Natural killer cell (primary cell): ENCODE measurements around the gene C8G. TPM values are rescaled to one million over a fixed set of nuclear protein-coding genes. Genes with fewer than 3 reads are reported as not detected.

ENCODE experiments used
- ATAC-seq, 3 donors: fragments of 150-1000 bp in 2 of 3; fragments of 200-7000 bp in 1 of 3; cut with Tn5 transposase; 1 replicate in 1 of 3; 2 replicates in 2 of 3; pipeline ENCODE4 v1.10.0; 2021; ENCODE audit warnings: mild to moderate bottlenecking in 2 of 3, moderate library complexity in 2 of 3
- DNase-seq, 2 donors: peaks; one replicate each; pipeline versions ENCODE4 v3.0.0 to v3.0.0-alpha.2; 2013 to 2021; ENCODE audit warnings: mixed read lengths in 1 of 2
- H3K27ac ChIP-seq: one replicate; pipeline ENCODE4 v1.5.1; 2013; ENCODE audit warnings: mild to moderate bottlenecking, low read length
- H3K27me3 ChIP-seq: one replicate; pipeline ENCODE4 v1.6.1; 2013; ENCODE audit warnings: low read length; ENCODE audit not compliant: control insufficient read depth, insufficient read depth
- H3K36me3 ChIP-seq: one replicate; pipeline ENCODE4 v1.6.1; 2013; ENCODE audit warnings: low read length; ENCODE audit not compliant: control insufficient read depth, insufficient read depth
- H3K4me1 ChIP-seq: one replicate; pipeline ENCODE4 v1.6.1; 2013; ENCODE audit warnings: low read length; ENCODE audit not compliant: control insufficient read depth, insufficient read depth
- H3K4me3 ChIP-seq: one replicate; pipeline ENCODE4 v1.5.1; 2013; ENCODE audit warnings: low read length
- H3K9me3 ChIP-seq: one replicate; pipeline ENCODE4 v1.6.1; 2013; ENCODE audit warnings: low read length; ENCODE audit not compliant: control insufficient read depth, insufficient read depth
- H3K27ac Mint-ChIP-seq, 2 donors: one replicate each; pipeline ENCODE4 v1.8.0; 2022; ENCODE audit warnings: mild to moderate bottlenecking in 2 of 2, mixed read lengths in 2 of 2, moderate library complexity in 1 of 2
- H3K27me3 Mint-ChIP-seq, 2 donors: one replicate each; pipeline ENCODE4 v1.8.0; 2022; ENCODE audit warnings: low read depth in 2 of 2, mixed read lengths in 2 of 2
- H3K36me3 Mint-ChIP-seq: one replicate; pipeline ENCODE4 v1.8.0; 2022; ENCODE audit warnings: mixed read lengths
- H3K4me1 Mint-ChIP-seq, 2 donors: one replicate each; pipeline ENCODE4 v1.8.0; 2022; ENCODE audit warnings: mixed read lengths in 2 of 2
- H3K4me3 Mint-ChIP-seq: one replicate; pipeline ENCODE4 v1.8.0; 2022; ENCODE audit warnings: mild to moderate bottlenecking, moderate library complexity, mixed read lengths
- H3K9me3 Mint-ChIP-seq, 2 donors: one replicate each; pipeline ENCODE4 v1.8.0; 2022; ENCODE audit warnings: mixed read lengths in 2 of 2
- WGBS: methylation state at CpG from one replicate; pipeline ENCODE4 v1.1.7; 2013; ENCODE audit warnings: missing lambda C conversion rate; ENCODE audit not compliant: insufficient coverage; 5-methylcytosine and 5-hydroxymethylcytosine counted together
- intact Hi-C: fragments of 100-400 bp; cut with micrococcal nuclease; formaldehyde crosslinking; loops from one replicate; pipeline ENCODE4 v1.14.2; 2022
- total RNA-seq, 4 donors: library from RNA; stranded (reverse); fragments of 120-200 nt in 1 of 4; gene quantifications; one replicate each; pipeline versions ENCODE4 v1.2.3 to v1.2.4, GENCODE V29; 2013 to 2022
- TF ChIP-seq, protein P1 (sequence below): fragments of 200-600 bp; IDR thresholded peaks from one replicate; pipeline ENCODE4 v1.8.0; 2022; ENCODE audit warnings: antibody characterized with exemption

C8G gene
- total RNA-seq, 3 donors from 2014 or later (not counting 1 experiment from before 2014, with no cell fraction given), result 3.9 to 8.5 (median 7.3) TPM

DNA sequence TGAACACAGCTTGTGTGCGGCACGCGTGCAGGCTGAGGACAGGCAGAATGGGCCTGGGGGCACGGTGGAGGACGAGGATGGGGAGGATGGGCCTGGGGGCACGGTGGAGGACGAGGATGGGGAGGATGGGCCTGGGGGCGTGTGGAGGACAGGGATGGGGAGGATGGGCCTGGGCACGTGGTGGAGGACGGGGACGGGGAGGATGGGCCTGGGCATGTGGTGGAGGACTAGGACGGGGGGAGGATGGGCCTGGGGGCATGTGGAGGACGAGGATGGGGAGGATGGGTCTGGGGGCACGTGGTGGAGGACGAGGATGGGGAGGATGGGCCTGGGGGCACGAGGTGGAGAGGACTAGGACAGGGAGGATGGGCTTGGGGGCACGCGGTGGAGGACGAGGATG lies 22.5 kb upstream of the C8G start:
- no peak for DNase-seq
- no peak overlapping the region for H3K27ac Mint-ChIP-seq
- Histone ChIP-seq H3K9me3 (no peaks in the 10 kb centered on the region), H3K4me3 (no peak overlapping the region), H3K27ac (no peak overlapping the region), H3K36me3 (peaks cover 51% of the 10 kb centered on the region), H3K27me3 (no peaks in the 10 kb centered on the region), H3K4me1 (no peaks in the 10 kb centered on the region)
- H3K36me3 Mint-ChIP-seq, result no peaks in the 10 kb centered on the region
- H3K27me3 Mint-ChIP-seq, result no peaks in the 10 kb centered on the region
- H3K4me1 Mint-ChIP-seq, result peaks cover 0 to 5% of the 10 kb centered on the region in 2 donors
- intact Hi-C loops, result no loop called here
- TF ChIP-seq, protein P1, sequence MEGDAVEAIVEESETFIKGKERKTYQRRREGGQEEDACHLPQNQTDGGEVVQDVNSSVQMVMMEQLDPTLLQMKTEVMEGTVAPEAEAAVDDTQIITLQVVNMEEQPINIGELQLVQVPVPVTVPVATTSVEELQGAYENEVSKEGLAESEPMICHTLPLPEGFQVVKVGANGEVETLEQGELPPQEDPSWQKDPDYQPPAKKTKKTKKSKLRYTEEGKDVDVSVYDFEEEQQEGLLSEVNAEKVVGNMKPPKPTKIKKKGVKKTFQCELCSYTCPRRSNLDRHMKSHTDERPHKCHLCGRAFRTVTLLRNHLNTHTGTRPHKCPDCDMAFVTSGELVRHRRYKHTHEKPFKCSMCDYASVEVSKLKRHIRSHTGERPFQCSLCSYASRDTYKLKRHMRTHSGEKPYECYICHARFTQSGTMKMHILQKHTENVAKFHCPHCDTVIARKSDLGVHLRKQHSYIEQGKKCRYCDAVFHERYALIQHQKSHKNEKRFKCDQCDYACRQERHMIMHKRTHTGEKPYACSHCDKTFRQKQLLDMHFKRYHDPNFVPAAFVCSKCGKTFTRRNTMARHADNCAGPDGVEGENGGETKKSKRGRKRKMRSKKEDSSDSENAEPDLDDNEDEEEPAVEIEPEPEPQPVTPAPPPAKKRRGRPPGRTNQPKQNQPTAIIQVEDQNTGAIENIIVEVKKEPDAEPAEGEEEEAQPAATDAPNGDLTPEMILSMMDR, result no peak
- no peak overlapping the region for H3K4me3 Mint-ChIP-seq
- H3K9me3 Mint-ChIP-seq, result no peaks in the 10 kb centered on the region
- ATAC-seq, result no peak
- WGBS, result 96% methylated on average over 19 of the region's 19 CpGs

DNA sequence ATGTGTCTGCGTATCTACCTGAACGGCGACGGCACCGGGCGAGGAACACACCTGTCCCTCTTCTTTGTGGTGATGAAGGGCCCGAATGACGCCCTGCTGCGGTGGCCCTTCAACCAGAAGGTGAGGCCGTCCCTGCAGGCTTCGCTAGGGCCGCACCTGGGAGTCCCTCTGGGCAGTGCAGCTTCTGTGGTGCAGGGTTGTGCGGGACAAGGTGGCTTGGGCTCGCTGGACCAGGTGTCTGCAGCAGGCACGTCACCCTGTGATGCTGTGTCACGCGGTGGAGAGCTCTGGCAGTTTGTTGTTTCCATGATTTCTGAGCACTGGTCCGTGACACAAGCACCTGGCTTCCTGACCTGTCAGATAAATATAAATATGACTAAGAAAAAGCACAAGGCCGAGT lies 21.2 kb upstream of the C8G start:
- H3K4me3 ChIP-seq, result no peak overlapping the region
- no peaks in the 10 kb centered on the region for H3K9me3 ChIP-seq
- WGBS, result 96% methylated on average over 19 of the region's 19 CpGs
- DNase-seq (no peak), ATAC-seq (no peak)
- peaks cover 0 to 10% of the 10 kb centered on the region in 2 donors for H3K4me1 Mint-ChIP-seq
- no peaks in the 10 kb centered on the region for H3K9me3 Mint-ChIP-seq
- H3K36me3 ChIP-seq, result peaks cover 47% of the 10 kb centered on the region
- H3K27ac ChIP-seq, result no peak overlapping the region
- H3K4me3 Mint-ChIP-seq, result no peak overlapping the region
- H3K27me3 ChIP-seq, result no peaks in the 10 kb centered on the region
- TF ChIP-seq, protein P1, result no peak
- H3K4me1 ChIP-seq, result no peaks in the 10 kb centered on the region
- H3K36me3 Mint-ChIP-seq, result no peaks in the 10 kb centered on the region
- no peak overlapping the region for H3K27ac Mint-ChIP-seq
- intact Hi-C loops, result no loop called here
- no peaks in the 10 kb centered on the region for H3K27me3 Mint-ChIP-seq

DNA sequence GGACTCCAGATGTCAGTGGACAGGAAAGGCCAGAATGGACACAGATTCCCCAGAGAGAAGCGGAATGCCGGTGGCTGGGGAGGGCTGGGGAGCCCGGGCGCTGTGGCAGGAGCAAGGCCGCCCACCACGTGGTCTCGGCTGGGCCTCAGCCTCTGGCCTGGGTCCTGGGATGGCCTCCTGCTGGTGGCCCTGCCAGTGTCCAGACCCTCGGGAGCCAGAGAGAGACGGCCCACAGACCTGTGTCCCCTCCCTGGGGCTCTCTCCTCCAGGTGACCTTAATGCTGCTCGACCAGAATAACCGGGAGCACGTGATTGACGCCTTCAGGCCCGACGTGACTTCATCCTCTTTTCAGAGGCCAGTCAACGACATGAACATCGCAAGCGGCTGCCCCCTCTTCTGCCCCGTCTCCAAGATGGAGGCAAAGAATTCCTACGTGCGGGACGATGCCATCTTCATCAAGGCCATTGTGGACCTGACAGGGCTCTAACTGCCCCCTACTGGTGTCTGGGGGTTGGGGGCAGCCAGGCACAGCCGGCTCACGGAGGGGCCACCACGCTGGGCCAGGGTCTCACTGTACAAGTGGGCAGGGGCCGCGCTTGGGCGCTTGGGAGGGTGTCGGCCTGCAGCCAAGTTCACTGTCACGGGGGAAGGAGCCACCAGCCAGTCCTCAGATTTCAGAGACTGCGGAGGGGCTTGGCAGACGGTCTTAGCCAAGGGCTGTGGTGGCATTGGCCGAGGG lies 19.5 kb upstream of the C8G start:
- Histone ChIP-seq H3K27me3 (no peaks in the 10 kb centered on the region), H3K27ac (no peak overlapping the region), H3K36me3 (peaks cover 36% of the 10 kb centered on the region), H3K4me1 (no peaks in the 10 kb centered on the region), H3K4me3 (no peak overlapping the region), H3K9me3 (no peaks in the 10 kb centered on the region)
- Mint-ChIP-seq H3K27me3 (no peaks in the 10 kb centered on the region), H3K27ac (no peak overlapping the region), H3K9me3 (no peaks in the 10 kb centered on the region), H3K4me3 (no peak overlapping the region), H3K4me1 (peaks cover 0 to 10% of the 10 kb centered on the region in 2 donors), H3K36me3 (no peaks in the 10 kb centered on the region)
- ATAC-seq, result no peak
- no peak for DNase-seq
- WGBS, result 93% methylated on average over 33 of the region's 33 CpGs
- intact Hi-C loops, result no loop called here
- TF ChIP-seq, protein P1, result no peak
